Measurements from ENCODE around the gene WDR35.

GRCh38 chr2:19947184-19947940 is 42.5 kb downstream of the WDR35 start:
- TF ChIP-seq POLR2A (IDR thresholded peaks at IDR 0.05; ENCODE audit: low read length) (no peak), GATA1 (IDR thresholded peaks at IDR 0.05; ENCODE audit: low read depth, low read length) (no peak)
